ENCODE data around the gene WDR20. TPM values are rescaled to one million over a fixed set of nuclear protein-coding genes. Genes with fewer than 3 reads are reported as not detected.

WDR20 gene
- total and polyA plus RNA-seq, 2 donors (not counting 1 experiment from before 2014, with no cell fraction given) = 12.4 to 64.0 TPM

DNA sequence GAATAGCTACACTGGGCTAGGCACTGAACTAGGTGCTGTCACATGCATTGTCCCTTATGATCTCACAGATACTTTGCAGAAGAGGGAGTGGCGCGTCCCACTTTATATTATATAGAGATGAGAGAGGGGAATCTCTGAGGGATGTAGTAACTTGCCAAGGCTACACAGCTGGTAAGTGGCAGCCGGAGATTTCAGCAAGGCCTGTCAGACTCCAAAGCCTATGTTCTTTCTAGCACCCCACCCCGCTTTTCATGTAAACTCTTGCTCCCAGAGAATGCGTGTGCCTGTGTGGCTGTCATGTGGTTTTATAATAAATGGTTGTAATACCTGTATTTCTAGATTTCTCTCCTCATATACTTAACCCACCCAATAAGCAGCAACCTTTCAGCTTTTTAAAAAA, 39.1 kb downstream of the WDR20 start:
- Histone ChIP-seq H3K4me3 (ENCODE audit: control extremely low read depth in 1 of 5, extremely low read depth in 1 of 5, insufficient read depth in 1 of 5, low read depth in 2 of 5, low read length in 4 of 5) (no peak overlapping the region), H3K9ac (ENCODE audit: low read length) (no peak overlapping the region), H3K27ac (ENCODE audit: low read length in 2 of 2) (no peak overlapping the region), H3K36me3 (replicated peaks in 1 of 2; ENCODE audit: control extremely low read depth in 1 of 2, control insufficient read depth in 1 of 2, extremely low read depth in 1 of 2, insufficient read depth in 2 of 2, low read length in 1 of 2) (peaks cover 2 to 3% of the 10 kb centered on the region in 2 experiments), H2AFZ (ENCODE audit: insufficient read depth, low read depth, low read length, poor library complexity, severe bottlenecking) (no peak overlapping the region), H4K20me1 (ENCODE audit: control insufficient read depth, insufficient read depth, low read length, poor library complexity, severe bottlenecking) (peaks cover 88% of the 10 kb centered on the region), H3K79me2 (ENCODE audit: control insufficient read depth, insufficient read depth, low read length) (peaks cover 92% of the 10 kb centered on the region), H3K4me2 (replicated peaks; ENCODE audit: low read depth, low read length, poor library complexity, severe bottlenecking) (no peak overlapping the region), H3K27me3 (replicated peaks in 1 of 4; ENCODE audit: control extremely low read depth in 1 of 4, control insufficient read depth in 3 of 4, insufficient read depth in 4 of 4, low read length in 3 of 4) (no peaks in the 10 kb centered on the region), H3K9me3 (ENCODE audit: control extremely low read depth in 1 of 3, control insufficient read depth in 2 of 3, insufficient read depth in 1 of 3, low read length in 2 of 3) (no peaks in the 10 kb centered on the region), H3K4me1 (ENCODE audit: control insufficient read depth in 2 of 2, insufficient read depth in 2 of 2, low read length in 2 of 2) (peaks cover 6 to 8% of the 10 kb centered on the region in 2 donors)
- TF ChIP-seq, protein P1, sequence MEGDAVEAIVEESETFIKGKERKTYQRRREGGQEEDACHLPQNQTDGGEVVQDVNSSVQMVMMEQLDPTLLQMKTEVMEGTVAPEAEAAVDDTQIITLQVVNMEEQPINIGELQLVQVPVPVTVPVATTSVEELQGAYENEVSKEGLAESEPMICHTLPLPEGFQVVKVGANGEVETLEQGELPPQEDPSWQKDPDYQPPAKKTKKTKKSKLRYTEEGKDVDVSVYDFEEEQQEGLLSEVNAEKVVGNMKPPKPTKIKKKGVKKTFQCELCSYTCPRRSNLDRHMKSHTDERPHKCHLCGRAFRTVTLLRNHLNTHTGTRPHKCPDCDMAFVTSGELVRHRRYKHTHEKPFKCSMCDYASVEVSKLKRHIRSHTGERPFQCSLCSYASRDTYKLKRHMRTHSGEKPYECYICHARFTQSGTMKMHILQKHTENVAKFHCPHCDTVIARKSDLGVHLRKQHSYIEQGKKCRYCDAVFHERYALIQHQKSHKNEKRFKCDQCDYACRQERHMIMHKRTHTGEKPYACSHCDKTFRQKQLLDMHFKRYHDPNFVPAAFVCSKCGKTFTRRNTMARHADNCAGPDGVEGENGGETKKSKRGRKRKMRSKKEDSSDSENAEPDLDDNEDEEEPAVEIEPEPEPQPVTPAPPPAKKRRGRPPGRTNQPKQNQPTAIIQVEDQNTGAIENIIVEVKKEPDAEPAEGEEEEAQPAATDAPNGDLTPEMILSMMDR (IDR thresholded peaks at IDR 0.05) = no peak
- no peak for TF ChIP-seq EZH2 (IDR thresholded peaks at IDR 0.05; ENCODE audit: borderline replicate concordance, insufficient read depth, low read depth, low read length, poor library complexity, severe bottlenecking)
- peaks cover 45% of the 10 kb centered on the region for H3K4me1 Mint-ChIP-seq
- H3K27ac Mint-ChIP-seq = no peak overlapping the region
- no peaks in the 10 kb centered on the region for H3K9me3 Mint-ChIP-seq (ENCODE audit: insufficient read depth)
- WGBS (ENCODE audit: insufficient coverage) = 100% methylated on average over 1 of the region's 5 CpGs
- POLR2A ChIA-PET = no interaction called here
- CTCF ChIA-PET = no interaction called here
- intact Hi-C loops (cut with micrococcal nuclease) = no loop called here
- ATAC-seq (ENCODE audit: low read depth) = no peak
- H3K4me3 Mint-ChIP-seq = no peak overlapping the region
- no peaks in the 10 kb centered on the region for H3K27me3 Mint-ChIP-seq
- no peak for DNase-seq

DNA sequence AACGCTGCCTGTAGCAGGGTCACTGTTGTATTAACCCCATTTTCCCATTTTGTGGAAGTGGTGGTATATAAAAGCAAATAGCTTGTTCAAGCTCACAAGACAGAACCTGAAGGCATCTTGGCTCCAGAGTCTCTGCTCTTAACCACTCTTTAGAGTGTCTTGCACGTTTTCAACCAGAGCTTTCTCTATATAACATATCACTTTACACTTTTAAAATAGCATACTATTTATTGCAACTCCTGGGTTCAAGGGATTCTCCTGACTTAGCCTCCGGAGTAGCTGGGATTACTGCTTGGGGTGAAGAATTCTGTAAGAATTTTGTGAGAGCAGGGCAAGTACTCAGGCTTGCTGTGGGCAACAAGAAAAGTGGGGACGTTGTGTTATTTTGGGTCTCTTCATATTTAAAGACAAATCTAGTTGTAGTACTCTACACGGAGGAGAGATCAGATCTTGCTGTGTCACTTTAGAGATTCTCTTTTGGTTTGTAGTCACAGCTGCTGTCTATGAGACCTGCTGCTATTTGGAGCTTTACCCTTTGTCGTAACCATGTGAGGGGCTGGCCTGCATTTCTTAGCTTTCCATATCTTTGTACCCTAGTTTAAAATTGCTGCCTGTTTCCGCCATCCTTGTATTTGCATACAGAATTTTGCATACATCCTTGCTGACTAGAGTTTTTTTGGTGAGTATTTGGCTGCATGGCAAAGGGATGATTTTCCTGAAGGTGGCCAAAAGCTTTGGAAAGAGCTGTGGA, 40.7 kb downstream of the WDR20 start:
- ChIA-PET POLR2A (no interaction called here), CTCF (no interaction called here)
- peaks cover 95% of the 10 kb centered on the region for H4K20me1 ChIP-seq (ENCODE audit: control insufficient read depth, insufficient read depth, low read length, poor library complexity, severe bottlenecking)
- Mint-ChIP-seq H3K4me1 (peaks cover 45% of the 10 kb centered on the region), H3K27ac (no peak overlapping the region), H3K4me3 (no peak overlapping the region), H3K9me3 (ENCODE audit: insufficient read depth) (no peaks in the 10 kb centered on the region), H3K27me3 (no peaks in the 10 kb centered on the region)
- H2AFZ ChIP-seq (ENCODE audit: insufficient read depth, low read depth, low read length, poor library complexity, severe bottlenecking) = no peak overlapping the region
- no peaks in the 10 kb centered on the region for H3K27me3 ChIP-seq (replicated peaks in 1 of 4; ENCODE audit: control extremely low read depth in 1 of 4, control insufficient read depth in 3 of 4, insufficient read depth in 4 of 4, low read length in 3 of 4)
- ATAC-seq (ENCODE audit: low read depth) = no peak
- no peak for DNase-seq
- TF ChIP-seq, protein P1 (IDR thresholded peaks at IDR 0.05) = no peak
- TF ChIP-seq EZH2 (IDR thresholded peaks at IDR 0.05; ENCODE audit: borderline replicate concordance, insufficient read depth, low read depth, low read length, poor library complexity, severe bottlenecking) = no peak
- peaks cover 2 to 3% of the 10 kb centered on the region in 2 experiments for H3K36me3 ChIP-seq (replicated peaks in 1 of 2; ENCODE audit: control extremely low read depth in 1 of 2, control insufficient read depth in 1 of 2, extremely low read depth in 1 of 2, insufficient read depth in 2 of 2, low read length in 1 of 2)
- no peak overlapping the region for H3K9ac ChIP-seq (ENCODE audit: low read length)
- H3K27ac ChIP-seq (ENCODE audit: low read length in 2 of 2) = peak overlapping the region in 1 of 2 donors; percentile 4
- 80% methylated on average over 2 of the region's 7 CpGs for WGBS (ENCODE audit: insufficient coverage)
- peaks cover 6 to 8% of the 10 kb centered on the region in 2 donors for H3K4me1 ChIP-seq (ENCODE audit: control insufficient read depth in 2 of 2, insufficient read depth in 2 of 2, low read length in 2 of 2)
- peaks cover 94% of the 10 kb centered on the region for H3K79me2 ChIP-seq (ENCODE audit: control insufficient read depth, insufficient read depth, low read length)
- intact Hi-C loops (cut with micrococcal nuclease) = no loop called here
- H3K4me2 ChIP-seq (replicated peaks; ENCODE audit: low read depth, low read length, poor library complexity, severe bottlenecking) = no peak overlapping the region
- H3K9me3 ChIP-seq (ENCODE audit: control extremely low read depth in 1 of 3, control insufficient read depth in 2 of 3, insufficient read depth in 1 of 3, low read length in 2 of 3) = no peaks in the 10 kb centered on the region
- H3K4me3 ChIP-seq (ENCODE audit: control extremely low read depth in 1 of 5, extremely low read depth in 1 of 5, insufficient read depth in 1 of 5, low read depth in 2 of 5, low read length in 4 of 5) = no peak overlapping the region
